NCI-H2029 treated with DMSO at 0.1 percent for 48 hours (cell line): ENCODE results near the gene STRIP1.
"Not testable (repeated sequence)": the region's sequence is repeated elsewhere in the genome, so short reads cannot be mapped to it uniquely, and the experiment has no call there.

Source experiments
- DNase-seq: peaks from one replicate; lab custom pipeline; 2025; lab: John Stamatoyannopoulos, UW

STRIP1 gene

DNA sequence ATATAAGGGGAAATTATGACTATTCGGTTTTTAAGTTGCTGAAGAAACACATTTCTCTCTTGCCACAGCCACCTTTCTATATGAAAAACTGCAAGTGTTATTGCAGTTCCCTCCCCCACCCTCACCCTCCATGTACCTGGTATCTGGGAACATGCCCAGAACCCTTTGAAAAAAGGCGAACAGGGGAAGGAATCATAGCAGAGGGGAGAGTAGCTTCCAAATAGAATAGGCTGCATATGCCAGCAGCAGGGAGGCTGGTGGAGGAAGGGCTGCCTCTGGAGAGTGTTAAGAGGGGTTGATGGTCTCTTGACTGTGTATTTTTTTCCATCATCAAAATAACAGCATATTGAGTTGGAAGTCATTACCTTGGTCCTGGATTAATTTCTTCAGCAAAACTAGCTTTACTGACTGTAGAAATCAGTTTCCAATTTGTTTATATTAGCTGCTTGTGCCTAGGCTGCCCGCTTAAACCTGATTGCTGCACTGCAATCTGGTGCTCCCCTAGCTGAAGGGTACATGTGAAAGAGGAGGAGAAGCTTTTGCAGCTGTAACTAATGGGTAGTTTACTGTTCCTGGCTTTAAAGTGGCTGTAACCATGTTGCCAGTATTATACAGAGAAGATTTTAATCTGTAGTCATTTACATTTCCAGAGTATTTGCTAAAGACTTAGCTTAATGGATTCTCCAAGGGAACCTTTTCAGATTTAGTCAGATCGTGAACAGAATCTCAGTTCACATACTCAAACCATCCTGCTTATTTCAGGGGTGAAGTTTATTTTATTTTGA lies 27.2 kb upstream of the STRIP1 start:
- no peak for DNase-seq

DNA sequence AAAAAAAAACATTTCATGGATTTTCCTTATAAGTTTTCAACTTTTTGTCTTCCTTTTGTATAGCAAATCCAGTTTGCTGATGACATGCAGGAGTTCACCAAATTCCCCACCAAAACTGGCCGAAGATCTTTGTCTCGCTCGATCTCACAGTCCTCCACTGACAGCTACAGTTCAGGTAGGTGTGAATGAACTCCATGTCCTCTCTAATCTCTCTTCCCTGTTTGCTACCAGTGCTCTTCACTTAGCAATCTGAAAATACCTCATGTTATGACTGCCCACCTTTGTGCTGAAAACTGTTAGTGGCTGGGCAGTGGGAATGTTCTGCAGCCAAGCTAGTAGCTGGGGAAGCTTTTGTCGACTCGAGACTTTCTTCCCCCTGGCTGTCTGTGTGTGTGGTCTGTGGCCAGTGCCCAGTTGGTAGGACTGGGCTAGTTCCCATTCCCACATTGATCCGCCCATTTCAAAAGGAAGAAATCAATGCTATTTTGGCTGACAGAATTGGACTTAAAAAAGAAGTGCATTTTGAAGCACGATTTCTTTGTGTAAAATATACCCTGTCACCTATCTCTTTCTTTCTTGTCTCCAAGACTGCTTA lies 25.4 kb upstream of the STRIP1 start:
- no peak for DNase-seq

DNA sequence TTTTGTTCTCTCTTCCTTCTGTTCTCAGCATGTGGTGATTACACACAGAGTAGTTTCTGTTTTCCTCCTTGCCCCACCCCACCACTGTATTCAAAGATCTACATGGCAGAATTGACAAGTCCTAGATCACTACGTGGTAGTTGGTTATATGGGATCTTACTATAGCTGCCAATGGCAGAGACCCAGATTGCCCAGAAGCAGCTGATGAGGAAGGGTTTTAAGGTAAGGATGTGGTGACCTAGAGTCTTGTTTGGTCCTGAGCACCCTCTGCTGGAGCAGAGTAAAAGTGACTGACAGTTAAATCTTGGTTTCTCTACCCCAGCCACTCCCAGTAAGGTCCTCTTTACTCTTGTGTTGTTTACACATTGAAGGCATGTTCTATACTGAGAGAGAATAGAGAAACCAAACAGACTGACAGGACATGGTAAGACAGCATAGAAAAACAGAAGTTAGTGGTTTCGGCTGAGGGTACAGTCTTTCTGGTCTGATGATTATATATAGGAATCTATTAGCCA lies 22.8 kb upstream of the STRIP1 start:
- no peak for DNase-seq

GRCh38 chr1:110012100-110012780 lies 22.2 kb upstream of the STRIP1 start:
- no peak for DNase-seq

GRCh38 chr1:110017792-110018191 lies 16.6 kb upstream of the STRIP1 start:
- DNase-seq, result no peak

DNA sequence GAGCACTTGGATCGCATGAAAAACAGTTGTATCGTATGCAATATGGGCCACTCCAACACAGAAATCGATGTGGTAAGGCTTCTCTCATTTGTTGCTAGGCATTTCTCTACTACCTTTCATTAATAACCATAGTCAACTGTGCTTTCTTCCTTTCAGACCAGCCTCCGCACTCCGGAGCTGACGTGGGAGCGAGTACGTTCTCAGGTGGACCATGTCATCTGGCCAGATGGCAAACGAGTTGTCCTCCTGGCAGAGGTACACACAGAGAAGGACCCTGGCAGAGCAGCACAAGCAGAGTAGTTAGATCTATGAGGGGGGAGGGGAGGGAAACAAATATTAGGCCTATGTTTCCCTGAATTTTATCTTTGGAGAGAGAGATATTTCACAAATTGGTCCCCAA lies 16.0 kb upstream of the STRIP1 start:
- DNase-seq, result no peak

GRCh38 chr1:110019770-110020169 lies 14.7 kb upstream of the STRIP1 start:
- no peak for DNase-seq

DNA sequence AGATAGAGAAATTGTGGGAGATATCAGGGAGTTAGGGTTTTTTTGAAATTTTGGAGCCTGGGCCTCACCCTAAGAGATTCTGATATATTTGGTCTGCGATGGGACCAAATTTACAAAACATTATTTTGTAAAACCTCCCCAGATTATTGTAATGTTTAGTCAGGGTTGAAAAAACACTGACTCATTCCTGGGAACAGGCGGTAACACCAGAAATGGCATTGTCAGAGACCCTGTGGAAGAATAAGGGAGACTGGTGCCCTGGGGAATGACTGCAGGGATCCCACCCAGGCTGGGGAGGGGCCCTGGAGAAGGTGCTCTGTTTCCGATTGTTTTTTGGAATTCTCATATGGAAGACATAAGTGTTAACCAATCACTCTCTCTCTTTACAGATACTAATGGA lies 13.1 kb upstream of the STRIP1 start:
- no peak for DNase-seq

GRCh38 chr1:110024613-110025012 lies 9.8 kb upstream of the STRIP1 start:
- DNase-seq, result no peak

- not testable (repeated sequence) for DNase-seq
These were observed 3.7 kb upstream of the STRIP1 start for GRCh38 chr1:110030687-110031086.

- no peak for DNase-seq
These were observed 2.1 kb upstream of the STRIP1 start for GRCh38 chr1:110032327-110032726.

DNA sequence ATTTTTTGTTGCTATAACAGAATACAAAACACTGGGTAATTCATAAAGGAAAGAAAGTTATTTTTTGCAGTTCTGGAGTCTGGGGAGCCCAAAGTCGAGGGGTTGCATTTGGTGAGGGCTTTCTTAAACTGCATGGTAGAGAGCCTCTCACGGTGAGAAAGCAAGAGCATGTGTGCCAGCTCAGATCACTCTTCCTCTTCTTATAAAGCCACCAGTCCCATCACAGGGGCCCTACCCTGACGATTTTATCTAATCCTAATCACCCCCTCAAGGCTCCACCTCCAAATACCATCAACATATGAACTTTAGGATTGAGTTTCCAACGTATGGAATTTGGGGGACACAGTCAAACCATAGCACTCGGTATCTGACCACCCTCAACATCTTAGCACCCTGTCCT lies 1.0 kb upstream of the STRIP1 start:
- no peak for DNase-seq

DNA sequence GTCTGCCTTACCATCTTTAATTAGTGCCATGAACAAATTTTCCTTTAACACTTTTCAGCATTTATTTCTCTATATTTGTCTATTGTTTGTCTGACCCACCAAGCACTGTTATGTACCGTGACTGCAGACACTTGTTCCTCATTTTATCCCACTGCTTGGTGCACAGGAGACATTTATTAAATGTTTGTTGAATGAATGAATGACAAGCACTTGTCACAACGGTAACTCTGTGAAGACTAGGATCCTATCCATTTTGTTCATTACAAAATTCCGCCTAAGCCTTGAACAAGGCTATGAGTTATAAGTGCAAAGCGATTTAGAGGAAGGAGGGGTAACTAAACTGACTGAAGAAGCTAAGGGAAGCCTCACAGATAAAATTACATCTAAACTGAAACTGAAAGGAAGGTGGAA lies 379 bp upstream of the STRIP1 start:
- DNase-seq, result no peak

- no peak for DNase-seq
These were observed 870 bp downstream of the STRIP1 start for GRCh38 chr1:110035236-110035752.

DNA sequence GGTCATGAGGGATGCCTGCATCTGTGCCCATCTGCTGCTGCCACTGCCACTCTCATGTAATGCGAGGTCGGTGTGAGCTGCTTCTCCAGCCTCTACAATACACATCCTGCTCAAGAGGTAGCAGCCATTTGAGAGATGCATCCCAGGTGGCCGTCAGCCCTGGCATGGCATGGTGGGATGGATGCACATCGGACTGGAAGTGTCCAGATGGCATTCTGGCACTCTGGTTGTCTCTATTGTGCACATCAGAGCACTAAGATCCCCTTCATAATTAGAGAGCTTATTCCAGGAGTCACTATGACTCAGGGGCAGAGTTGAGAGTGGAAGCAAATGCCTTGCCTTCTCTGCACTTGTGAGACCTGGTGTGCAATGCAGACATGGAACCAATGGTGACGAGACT lies 3.8 kb downstream of the STRIP1 start:
- DNase-seq, result no peak

- no peak for DNase-seq
These were observed 5.2 kb downstream of the STRIP1 start for GRCh38 chr1:110039641-110040040.

DNA sequence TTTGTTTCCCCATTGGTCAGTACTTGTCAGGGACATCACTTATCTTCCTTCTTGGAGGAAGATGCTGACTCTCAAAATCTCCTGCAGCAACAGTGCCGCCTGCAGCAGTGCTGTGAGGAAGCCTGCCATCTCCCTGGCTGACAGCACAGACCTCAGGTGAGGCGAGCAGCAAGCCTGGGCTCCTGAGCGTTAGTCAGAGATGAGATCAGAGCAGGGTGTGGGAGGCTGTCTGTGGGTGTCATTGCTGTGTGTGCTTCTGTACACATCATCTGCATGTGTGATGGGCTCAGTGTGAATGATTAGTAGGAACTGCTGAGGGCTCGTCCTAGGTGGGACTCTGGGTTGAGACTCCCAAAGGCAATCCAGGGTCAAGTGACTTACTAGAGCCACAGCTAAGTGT lies 6.1 kb downstream of the STRIP1 start:
- no peak for DNase-seq

GRCh38 chr1:110043016-110043415 lies 8.6 kb downstream of the STRIP1 start:
- DNase-seq, result no peak

GRCh38 chr1:110047463-110047862 lies 13.0 kb downstream of the STRIP1 start:
- no peak for DNase-seq

GRCh38 chr1:110048240-110048639 lies 13.8 kb downstream of the STRIP1 start:
- DNase-seq, result no peak

DNA sequence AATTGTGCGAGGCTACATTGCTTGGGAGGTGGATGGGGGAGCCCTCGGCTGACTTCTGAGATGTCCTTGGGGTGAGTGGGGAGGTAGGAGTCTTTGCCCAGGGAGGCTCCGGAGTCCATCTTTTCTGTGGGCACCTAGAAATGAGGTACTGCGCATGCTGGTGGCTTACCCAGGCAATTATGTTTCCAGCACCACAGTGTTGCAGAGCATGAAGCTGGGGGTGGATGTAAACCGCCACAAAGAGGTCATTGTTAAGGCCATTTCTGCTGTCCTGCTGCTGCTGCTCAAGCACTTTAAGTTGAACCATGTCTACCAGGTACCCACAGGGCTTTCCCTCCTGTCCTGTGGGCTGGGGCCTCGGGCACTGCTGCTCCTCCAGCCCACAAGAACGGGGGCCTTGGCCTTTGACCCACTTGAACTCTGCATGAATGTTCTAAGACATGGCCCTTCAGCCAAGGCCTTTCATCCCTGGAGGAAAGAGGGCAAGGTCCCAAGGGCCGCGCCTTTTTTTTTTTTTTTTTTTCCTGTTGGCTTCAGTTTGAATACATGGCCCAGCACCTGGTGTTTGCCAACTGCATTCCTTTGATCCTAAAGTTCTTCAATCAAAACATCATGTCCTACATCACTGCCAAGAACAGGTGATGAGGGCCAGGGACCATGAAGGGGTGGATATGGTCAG lies 14.6 kb downstream of the STRIP1 start:
- DNase-seq, result no peak
